HG03066 (cell line): ENCODE measurements around the gene OR10A6.

ENCODE experiments used
- ATAC-seq: cut with Tn5 transposase; IDR thresholded peaks from one replicate; pipeline ENCODE4 v1.9.1; 2021; ENCODE audit warnings: low read depth; ENCODE audit not compliant: unreplicated experiment

OR10A6 gene, protein sequence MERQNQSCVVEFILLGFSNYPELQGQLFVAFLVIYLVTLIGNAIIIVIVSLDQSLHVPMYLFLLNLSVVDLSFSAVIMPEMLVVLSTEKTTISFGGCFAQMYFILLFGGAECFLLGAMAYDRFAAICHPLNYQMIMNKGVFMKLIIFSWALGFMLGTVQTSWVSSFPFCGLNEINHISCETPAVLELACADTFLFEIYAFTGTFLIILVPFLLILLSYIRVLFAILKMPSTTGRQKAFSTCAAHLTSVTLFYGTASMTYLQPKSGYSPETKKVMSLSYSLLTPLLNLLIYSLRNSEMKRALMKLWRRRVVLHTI

GRCh38 chr11:7931168-7931567 is at the start of gene OR10A6:
TSS of gene OR10A6 (minus strand) at chr11:7931268. CDS start at chr11:7928662, 2,606 bp downstream.
- no peak for ATAC-seq

DNA sequence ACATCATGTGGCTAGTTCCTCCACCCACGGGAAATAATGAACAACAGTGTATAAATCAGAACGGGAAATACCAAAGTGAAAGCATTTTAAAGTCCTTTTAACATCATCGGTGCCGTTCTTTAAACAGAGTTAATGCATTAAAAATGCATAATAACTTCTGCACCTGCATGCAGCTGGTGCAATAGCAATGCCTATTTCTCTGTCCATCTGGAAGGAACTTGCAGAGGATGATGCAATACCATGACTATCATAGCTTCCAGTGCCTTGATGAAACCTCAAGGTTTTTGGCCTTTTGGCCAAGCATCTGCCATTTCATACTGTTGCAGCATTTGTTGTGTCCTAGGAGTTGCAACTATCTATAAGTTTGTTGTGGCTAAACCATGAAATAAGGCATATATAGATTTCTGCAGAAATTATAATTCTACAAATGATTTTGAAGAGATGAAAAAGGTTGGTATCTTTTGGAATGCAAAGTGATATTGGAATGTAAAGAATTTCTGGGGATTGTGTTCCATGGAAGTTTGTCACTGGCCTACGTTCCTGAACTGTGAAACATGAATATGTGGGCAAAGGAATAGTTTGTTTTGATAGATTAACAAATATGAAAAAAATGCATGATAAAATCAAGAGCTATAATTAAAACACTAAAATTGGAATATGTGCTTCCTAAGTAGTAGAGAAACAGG is 46.3 kb upstream of the OR10A6 start:
- no peak for ATAC-seq

DNA sequence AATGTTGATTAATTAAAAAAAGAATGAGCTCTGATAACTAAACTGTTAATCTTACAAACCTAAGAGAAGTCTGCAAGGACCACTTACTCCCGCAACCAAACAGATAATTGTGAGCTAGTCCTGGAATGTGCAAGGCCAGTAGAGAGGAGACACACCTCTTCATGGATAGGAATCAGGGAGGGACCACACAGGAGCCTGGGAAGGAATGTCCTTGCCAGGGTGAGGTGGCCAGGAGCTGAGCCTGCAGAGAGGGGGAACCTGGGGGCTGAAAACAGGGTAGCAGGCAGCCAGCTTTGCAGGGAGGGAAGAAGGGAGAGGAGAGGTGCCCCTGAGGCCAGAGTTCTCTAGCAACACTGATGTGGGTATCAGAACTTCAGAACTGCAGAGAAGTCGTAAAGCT is 43.6 kb upstream of the OR10A6 start:
- ATAC-seq, result no peak

- no peak for ATAC-seq
Observed at GRCh38 chr11:7973011-7973410, 41.9 kb upstream of the OR10A6 start.

DNA sequence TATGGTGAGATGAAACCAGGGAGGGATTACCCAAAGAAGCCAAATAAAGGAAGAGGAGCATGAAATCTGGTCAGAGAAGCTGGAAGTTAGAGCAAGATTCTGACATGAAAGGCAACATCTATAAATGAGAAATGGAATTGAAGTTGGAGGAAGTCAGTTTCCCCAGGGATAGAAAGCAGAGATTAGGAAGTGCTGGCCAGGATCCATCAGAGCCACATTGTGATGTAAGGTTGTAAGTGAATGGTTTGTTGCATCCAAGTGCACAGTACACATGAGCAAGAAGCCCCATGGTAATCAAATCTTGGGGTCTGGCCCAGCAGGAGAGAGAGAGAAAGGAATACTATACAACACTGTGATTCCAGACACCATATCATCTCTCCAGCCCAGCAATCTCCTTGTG is 40.8 kb upstream of the OR10A6 start:
- no peak for ATAC-seq

GRCh38 chr11:7969756-7970646 is 38.9 kb upstream of the OR10A6 start:
- ATAC-seq, result no peak

DNA sequence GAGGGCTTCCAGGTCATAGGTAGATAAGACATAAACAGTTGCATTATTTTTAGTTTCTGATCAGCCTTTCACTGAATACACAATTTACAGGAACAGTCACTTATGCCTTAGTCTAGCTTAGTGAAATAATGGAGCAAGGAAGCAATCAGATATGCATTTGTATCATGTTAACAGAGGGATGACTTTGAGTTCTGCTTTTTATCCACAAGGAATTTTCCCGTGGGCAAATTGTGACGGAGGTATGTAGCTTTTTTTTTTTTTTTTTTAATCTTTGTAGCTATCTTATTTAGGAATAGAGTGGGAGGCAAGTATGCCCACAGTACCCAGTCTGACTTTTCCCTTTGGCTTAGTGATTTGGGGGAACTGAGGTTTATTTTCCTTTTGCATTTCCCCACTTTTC is 37.6 kb upstream of the OR10A6 start:
- no peak for ATAC-seq

- ATAC-seq, result no peak
Observed at GRCh38 chr11:7967826-7968225, 36.8 kb upstream of the OR10A6 start.

DNA sequence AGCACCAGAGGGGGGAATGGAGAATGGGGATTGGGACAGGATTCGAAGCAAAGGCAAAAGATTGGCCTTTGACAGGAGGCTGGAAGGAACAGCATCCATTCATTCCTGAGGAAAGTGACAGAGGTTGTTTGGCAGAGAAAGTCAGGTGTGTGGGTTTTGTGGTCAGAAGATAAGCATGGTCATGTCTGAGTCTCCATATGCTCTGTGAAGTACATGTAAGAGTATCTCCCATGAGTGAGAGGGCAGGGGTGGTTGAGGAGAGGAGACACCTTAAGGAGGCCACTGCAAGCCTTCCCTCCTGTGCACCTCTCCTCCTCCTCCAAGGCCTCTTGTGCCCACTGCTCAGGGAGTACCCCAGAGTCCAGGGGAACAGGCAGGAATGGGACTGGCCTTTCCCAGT is 36.0 kb upstream of the OR10A6 start:
- no peak for ATAC-seq

DNA sequence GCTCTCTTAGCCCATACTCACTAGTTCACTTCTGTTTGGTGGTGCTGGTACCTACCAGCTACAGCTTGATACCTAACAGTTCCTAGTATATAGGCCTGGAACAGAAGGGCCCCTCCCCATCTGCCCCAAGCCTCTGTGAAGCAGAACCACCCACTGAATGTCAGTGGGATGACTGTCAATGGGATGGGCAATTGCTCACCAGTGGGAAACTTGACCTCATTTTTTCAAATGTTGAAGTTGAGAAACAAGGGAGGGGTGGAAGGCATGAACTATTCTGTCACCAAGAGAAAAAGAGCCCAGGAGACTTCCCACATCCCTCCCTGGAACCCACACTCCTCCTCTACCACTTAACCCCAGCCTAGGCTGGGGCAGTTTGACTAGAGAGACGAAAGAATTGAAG is 34.3 kb upstream of the OR10A6 start, which contains the start of gene NLRP10:
Gene NLRP10, minus strand, starts transcription at position 62 of the 400 bp plus-strand sequence. CDS start 1,952 bp downstream, outside the sequence.
- no peak for ATAC-seq

DNA sequence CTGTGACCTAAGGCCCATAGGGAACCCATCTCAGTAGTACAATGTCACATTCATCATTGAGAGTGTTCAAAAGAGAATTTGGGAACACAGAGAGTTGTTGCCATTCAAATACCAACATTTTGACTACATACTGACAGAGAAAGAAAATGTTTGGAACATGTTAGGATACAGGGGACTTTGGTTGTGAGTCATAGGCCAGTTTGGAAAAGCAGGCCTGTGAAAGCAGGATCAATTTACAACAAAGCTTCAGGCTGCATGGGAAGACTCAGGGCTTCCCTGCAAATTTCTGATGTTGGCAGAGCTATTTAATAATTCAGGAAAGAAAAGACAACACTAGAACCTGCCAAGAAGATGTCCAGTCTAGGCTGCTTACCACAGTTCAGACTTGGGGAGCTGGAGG is 33.8 kb upstream of the OR10A6 start:
- no peak for ATAC-seq

DNA sequence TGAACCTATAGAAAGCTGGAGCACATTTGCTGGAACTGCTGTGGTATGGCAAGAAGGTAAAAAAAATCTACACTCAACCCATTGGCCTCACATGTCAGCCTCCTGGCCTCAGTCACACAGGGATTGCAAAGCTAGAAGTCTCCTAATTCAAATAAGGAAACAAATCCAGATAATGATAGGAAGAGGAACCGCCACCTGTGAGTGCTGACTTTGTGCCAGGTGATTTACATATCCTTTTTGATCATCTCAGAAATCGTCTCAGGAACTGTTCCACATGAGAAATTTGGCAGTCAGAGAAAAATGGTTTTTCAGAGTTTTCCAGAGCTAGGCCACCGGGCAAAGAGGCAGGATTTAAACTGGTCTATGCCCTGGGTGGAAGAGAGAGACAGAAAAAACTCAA is 33.2 kb upstream of the OR10A6 start:
- no peak for ATAC-seq

GRCh38 chr11:7955191-7955590 is 24.1 kb upstream of the OR10A6 start:
- ATAC-seq, result no peak

- ATAC-seq, result no peak
Observed at GRCh38 chr11:7949934-7950333, 18.9 kb upstream of the OR10A6 start.

DNA sequence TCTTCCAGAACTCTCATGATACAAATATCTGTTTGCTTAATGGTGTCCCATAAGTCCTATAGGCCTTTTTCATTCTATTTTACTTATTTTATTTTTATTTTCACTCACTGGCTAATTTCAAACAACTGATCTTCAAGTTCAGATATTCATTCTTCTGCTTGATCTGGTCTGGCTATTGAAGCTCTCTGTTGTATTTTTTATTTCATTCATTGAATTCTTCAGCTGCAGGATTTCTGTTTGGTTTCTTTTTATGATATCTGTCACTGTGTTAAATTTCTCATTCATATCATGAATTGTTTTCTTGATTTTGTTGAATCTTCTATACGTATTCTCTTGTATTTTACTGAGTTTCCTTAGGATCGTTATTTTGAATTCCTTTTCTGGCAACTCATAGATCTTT is 13.1 kb upstream of the OR10A6 start:
- no peak for ATAC-seq

DNA sequence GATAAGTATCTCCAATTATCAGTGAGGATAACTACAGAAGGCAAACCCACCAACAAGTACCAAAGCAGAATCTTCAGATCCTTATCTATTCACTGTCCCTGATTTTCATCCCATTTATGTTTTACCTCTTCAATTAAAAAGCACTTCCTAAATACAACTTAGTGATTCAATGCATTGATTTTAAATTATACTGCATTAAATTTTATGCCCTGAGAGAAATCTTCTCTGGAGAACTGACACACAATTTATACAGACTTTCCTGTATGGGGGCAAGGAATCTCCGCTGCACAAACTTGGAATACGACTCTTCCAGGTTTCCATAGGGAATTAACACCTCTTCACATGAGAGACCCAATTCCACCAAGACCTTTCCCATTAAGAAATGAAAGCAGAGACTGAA is 10.5 kb upstream of the OR10A6 start, which contains the start of gene OR10A3:
Gene OR10A3, minus strand, starts transcription at position 101 of the 400 bp plus-strand sequence. CDS start 2,188 bp downstream, outside the sequence.
- ATAC-seq, result no peak

GRCh38 chr11:7941146-7941545 is 10.1 kb upstream of the OR10A6 start:
- ATAC-seq, result no peak

DNA sequence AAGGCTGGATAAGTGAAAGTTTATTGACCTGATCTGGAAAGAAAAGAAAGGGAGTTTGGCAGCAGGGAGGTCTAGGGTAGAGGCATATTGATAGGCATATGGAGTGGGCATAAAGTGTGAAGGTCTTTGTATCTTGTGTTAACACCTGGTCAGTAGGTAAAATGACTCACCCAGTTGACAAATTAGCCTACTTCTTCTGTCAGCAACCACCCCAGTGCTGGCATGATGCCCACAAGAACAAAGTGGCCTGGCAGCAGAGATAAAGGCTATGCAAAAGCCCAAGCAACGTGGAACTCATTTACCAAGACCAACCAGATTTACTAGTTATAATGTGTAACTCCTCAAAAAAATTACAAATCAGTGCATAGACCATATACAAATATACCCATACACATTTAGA is 5.5 kb upstream of the OR10A6 start:
- no peak for ATAC-seq

DNA sequence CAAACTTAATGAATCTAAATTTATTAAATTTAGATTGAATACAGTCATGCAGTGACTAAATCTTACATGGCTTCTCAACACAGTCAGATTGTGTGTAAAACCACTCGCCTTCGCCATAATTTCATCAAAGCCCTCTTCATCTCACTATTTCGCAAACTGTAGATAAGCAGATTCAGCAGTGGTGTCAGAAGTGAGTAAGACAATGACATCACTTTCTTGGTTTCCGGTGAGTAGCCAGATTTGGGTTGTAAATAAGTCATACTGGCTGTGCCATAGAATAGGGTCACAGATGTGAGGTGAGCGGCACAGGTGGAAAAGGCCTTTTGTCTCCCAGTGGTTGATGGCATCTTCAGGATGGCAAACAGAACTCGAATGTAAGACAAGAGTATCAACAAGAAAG is 3.4 kb downstream of the OR10A6 start:
- ATAC-seq, result no peak

GRCh38 chr11:7924536-7924935 is 6.5 kb downstream of the OR10A6 start:
- no peak for ATAC-seq

DNA sequence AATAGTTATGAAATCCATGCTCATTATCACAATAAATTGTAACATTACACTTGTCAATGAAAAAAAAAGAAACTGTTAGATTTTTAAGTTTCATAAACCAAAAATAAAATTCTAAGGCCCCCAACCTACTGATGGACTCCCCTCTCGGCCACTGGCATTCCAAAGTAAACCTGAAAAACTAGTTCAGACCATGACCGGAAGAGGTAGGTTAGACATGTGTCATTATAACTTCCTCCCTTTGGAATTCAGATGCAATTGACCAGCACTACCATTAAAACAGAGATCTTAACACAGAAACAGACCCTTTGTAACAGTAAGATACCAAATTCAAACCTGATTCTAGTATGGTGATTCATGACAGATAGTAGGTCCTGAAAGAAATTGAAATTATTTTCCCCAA is 12.9 kb downstream of the OR10A6 start:
- ATAC-seq, result no peak
